Posterior vena cava (tissue), 2 donors: ENCODE measurements around the gene CAP2. TPM values are rescaled to one million over a fixed set of nuclear protein-coding genes. Genes with fewer than 3 reads are reported as not detected.
"Not testable (repeated sequence)": the region's sequence is repeated elsewhere in the genome, so short reads cannot be mapped to it uniquely, and the experiment has no call there.

Experiments
- DNase-seq: peaks from one replicate; pipeline ENCODE4 v3.0.0-alpha.2; 2020; ENCODE audit warnings: low spot score
- intact Hi-C, 2 donors: fragments of 100-400 bp; cut with DNase I; formaldehyde crosslinking; loops; one replicate each; pipeline versions ENCODE4 v1.14.1 to v1.14.2; 2022 to 2023
- total RNA-seq, 2 donors: library from RNA; stranded (reverse); fragmentation: NEBNext Ultra II Directional; extraction: Animal tissue kit (Norgen Biotek cat#: 25700); gene quantifications; one replicate each; pipeline ENCODE4 v1.2.1, GENCODE V29; 2021
- donor health status: DM: yes; HTN: yes; CAD: no.
- donor health status: DM: yes; HTN: yes; CAD: no.

The CAP2 gene
- total RNA-seq, 2 donors from 2014 or later, result 30.2 to 35.6 TPM

- no peak for DNase-seq
- intact Hi-C loops, result no loop called here
These were observed 667 bp downstream of the CAP2 start for GRCh38 chr6:17393892-17394631.

GRCh38 chr6:17395112-17395511, 1.7 kb downstream of the CAP2 start:
- no peak for DNase-seq
- intact Hi-C loops, result no loop called here

- no peak for DNase-seq
- intact Hi-C loops, result no loop called here
These were observed 2.9 kb downstream of the CAP2 start for GRCh38 chr6:17396256-17396655.

- DNase-seq, result no peak
- intact Hi-C loops, result no loop called here
These were observed 4.4 kb downstream of the CAP2 start for GRCh38 chr6:17397764-17398194.

- DNase-seq, intact Hi-C loops: not testable (repeated sequence)
These were observed 12.0 kb downstream of the CAP2 start for GRCh38 chr6:17405181-17405943.

GRCh38 chr6:17405944-17406245, 12.5 kb downstream of the CAP2 start:
- intact Hi-C loops, result no loop called here

GRCh38 chr6:17408081-17408480, 14.7 kb downstream of the CAP2 start:
- intact Hi-C loops, result no loop called here
- no peak for DNase-seq

More at GRCh38 chr6:17405944-17406245, 12.5 kb downstream of the CAP2 start:
- no peak for DNase-seq

- intact Hi-C loops, result no loop called here
- no peak for DNase-seq
These were observed 16.9 kb downstream of the CAP2 start for GRCh38 chr6:17410281-17410680.

GRCh38 chr6:17413313-17413750, 19.9 kb downstream of the CAP2 start:
- DNase-seq, result no peak
- intact Hi-C loops, result no loop called here

- DNase-seq, intact Hi-C loops: not testable (repeated sequence)
These were observed 21.0 kb downstream of the CAP2 start for GRCh38 chr6:17414395-17414794.

GRCh38 chr6:17415321-17415720, 21.9 kb downstream of the CAP2 start:
- DNase-seq, result no peak
- intact Hi-C loops, result no loop called here

GRCh38 chr6:17416806-17417205, 23.4 kb downstream of the CAP2 start:
- intact Hi-C loops, result no loop called here
- no peak for DNase-seq

GRCh38 chr6:17417817-17418216, 24.4 kb downstream of the CAP2 start:
- intact Hi-C loops, result no loop called here
- no peak for DNase-seq

- intact Hi-C loops, result no loop called here
- DNase-seq, result no peak
These were observed 25.1 kb downstream of the CAP2 start for GRCh38 chr6:17418281-17419188.

- DNase-seq, result no peak
- intact Hi-C loops, result no loop called here
These were observed 25.8 kb downstream of the CAP2 start for GRCh38 chr6:17419189-17419575.

- no peak for DNase-seq
- intact Hi-C loops, result no loop called here
These were observed 27.0 kb downstream of the CAP2 start for GRCh38 chr6:17420368-17420767.

GRCh38 chr6:17421406-17421805, 28.0 kb downstream of the CAP2 start:
- DNase-seq, result no peak
- intact Hi-C loops, result no loop called here

GRCh38 chr6:17423026-17423425, 29.6 kb downstream of the CAP2 start:
- intact Hi-C loops, result no loop called here
- no peak for DNase-seq

GRCh38 chr6:17427062-17427461, 33.7 kb downstream of the CAP2 start:
- intact Hi-C loops, result no loop called here
- no peak for DNase-seq

- intact Hi-C loops, result no loop called here
- no peak for DNase-seq
These were observed 34.2 kb downstream of the CAP2 start for GRCh38 chr6:17427617-17428016.
